Measurements from ENCODE around the gene CCDC18.

Gene CCDC18

GRCh38 chr1:93313026-93313425, 132.5 kb downstream of the CCDC18 start:
- no peak for DNase-seq (ENCODE audit: low read depth, low spot score)

GRCh38 chr1:93317207-93317606, 136.7 kb downstream of the CCDC18 start:
- DNase-seq (ENCODE audit: low read depth, low spot score): no peak

GRCh38 chr1:93317943-93318342, 137.4 kb downstream of the CCDC18 start:
- DNase-seq (ENCODE audit: low read depth, low spot score): no peak

GRCh38 chr1:93321720-93322119, 141.2 kb downstream of the CCDC18 start:
- DNase-seq (ENCODE audit: low read depth, low spot score): no peak

- DNase-seq (ENCODE audit: low read depth, low spot score): no peak
Measured at GRCh38 chr1:93322349-93322748, 141.8 kb downstream of the CCDC18 start.

GRCh38 chr1:93323185-93323820, 142.8 kb downstream of the CCDC18 start:
- DNase-seq (ENCODE audit: low read depth, low spot score): peak; percentile 34

GRCh38 chr1:93324486-93325464, 144.3 kb downstream of the CCDC18 start:
- DNase-seq (ENCODE audit: low read depth, low spot score): no peak

Measured in ELF-1 (cell line).